ENCODE results near the gene TENM3. TPM values are rescaled to one million over a fixed set of nuclear protein-coding genes. Genes with fewer than 3 reads are reported as not detected.

The TENM3 gene
- total and polyA plus RNA-seq, 2 donors (not counting 3 experiments of a cell fraction or from before 2014, with no cell fraction given) = 3.2 to 6.2 TPM

- FAIRE-seq = no peak
- ChIA-PET POLR2A (no interaction called here), CTCF (no interaction called here)
- H3K9me1 ChIP-seq (replicated peaks; ENCODE audit: control insufficient read depth, extremely low read depth, insufficient read depth, low read length) = no peaks in the 10 kb centered on the region
- no peak overlapping the region for H3K9ac ChIP-seq (replicated peaks; ENCODE audit: extremely low read depth, insufficient read depth, low read length)
- no peak overlapping the region for H3K27ac ChIP-seq (ENCODE audit: insufficient read depth, low read depth, low read length)
- H3K4me2 ChIP-seq (ENCODE audit: insufficient read depth, low read length) = no peak overlapping the region
- no TSS peak for BruUV-seq (replicated peaks)
- no peaks in the 10 kb centered on the region for H3K27me3 ChIP-seq (ENCODE audit: control insufficient read depth in 2 of 2, insufficient read depth in 2 of 2, low read length in 2 of 2)
- H2AFZ ChIP-seq (ENCODE audit: low read depth, low read length) = no peak overlapping the region
- intact Hi-C loops (cut with micrococcal nuclease) (no loop called here), dilution Hi-C loops (cut with MboI; ENCODE audit: extremely low pct_ligation_motif_present, low sequenced_read_pairs) (no loop called here)
- TF ChIP-seq CTCF (IDR thresholded peaks at IDR 0.05; ENCODE audit: extremely low read depth in 1 of 2, insufficient read depth in 1 of 2, low read depth in 1 of 2, low read length in 2 of 2) = no peak
- TF ChIP-seq GATA2 (IDR thresholded peaks at IDR 0.05; ENCODE audit: insufficient read depth, insufficient read length, low read depth, low read length) = no peak
- TF ChIP-seq POLR2AphosphoS5 (IDR thresholded peaks at IDR 0.05; ENCODE audit: insufficient read depth, low read depth, low read length) = no peak
- no peak for TF ChIP-seq POLR2A (IDR thresholded peaks at IDR 0.05; ENCODE audit: low read depth, low read length)
- no peak for TF ChIP-seq EZH2 (IDR thresholded peaks at IDR 0.05; ENCODE audit: borderline replicate concordance, low read depth, low read length, severe bottlenecking)
- TF ChIP-seq JUN (IDR thresholded peaks at IDR 0.05; ENCODE audit: borderline replicate concordance, insufficient read depth, insufficient read length, low read depth) = no peak
- TF ChIP-seq FOS (IDR thresholded peaks at IDR 0.05; ENCODE audit: borderline replicate concordance, insufficient read depth, low read length) = no peak
- no peak for TF ChIP-seq MAX (IDR thresholded peaks at IDR 0.05; ENCODE audit: insufficient read depth, insufficient read length)
- no peak for TF ChIP-seq MYC (IDR thresholded peaks at IDR 0.05; ENCODE audit: low read depth, low read length)
- no peak for DNase-seq (ENCODE audit: low read depth, low spot score)
- H3K4me3 ChIP-seq (replicated peaks in 1 of 3; ENCODE audit: insufficient read depth in 1 of 3, low read depth in 1 of 3, low read length in 3 of 3) = no peak overlapping the region
- H3K9me3 ChIP-seq (replicated peaks; ENCODE audit: control insufficient read depth, insufficient read depth, low read length) = no peaks in the 10 kb centered on the region
- H3K79me2 ChIP-seq (ENCODE audit: control insufficient read depth, insufficient read depth, low read length) = no peaks in the 10 kb centered on the region
- H4K20me1 ChIP-seq (replicated peaks; ENCODE audit: control insufficient read depth, extremely low read depth, insufficient read depth, low read length) = no peaks in the 10 kb centered on the region
- H3K36me3 ChIP-seq (ENCODE audit: control insufficient read depth in 2 of 2, extremely low read depth in 1 of 2, insufficient read depth in 2 of 2, low read length in 2 of 2) = no peaks in the 10 kb centered on the region
- no peaks in the 10 kb centered on the region for H3K4me1 ChIP-seq (ENCODE audit: control insufficient read depth, extremely low read depth, insufficient read depth, low read length)
These were observed 45.3 kb downstream of the TENM3 start for GRCh38 chr4:182288534-182288933.
